Adrenal gland (tissue), 12 donors: ENCODE data around the gene SASS6. TPM values are rescaled to one million over a fixed set of nuclear protein-coding genes. Genes with fewer than 3 reads are reported as not detected.

Source experiments
- DNase-seq, 7 donors: peaks; one replicate each; pipeline ENCODE4 v3.0.0-alpha.2; 2019 to 2020
- H3K27ac ChIP-seq, 5 donors: fragments of 200-600 bp; sonication (generic) in 4 of 5; 1 replicate in 3 of 5; 2 replicates in 2 of 5; pipeline versions ENCODE4 v1.5.1 to v1.8.0; 2016 to 2020; ENCODE audit warnings: mild to moderate bottlenecking in 1 of 5
- H3K27me3 ChIP-seq: fragments of 200-600 bp; 2 replicates; pipeline ENCODE4 v1.8.0; 2021
- H3K36me3 ChIP-seq, 2 donors: fragments of 200-600 bp; replicated peaks in 1 of 2; 1 replicate in 1 of 2; 2 replicates in 1 of 2; pipeline versions ENCODE4 v1.5.1 to v1.8.0; 2018 to 2022
- H3K4me1 ChIP-seq, 2 donors: fragments of 200-600 bp; replicated peaks in 1 of 2; 1 replicate in 1 of 2; 2 replicates in 1 of 2; pipeline versions ENCODE4 v1.5.1 to v1.8.0; 2018 to 2021
- H3K4me3 ChIP-seq, 4 donors: fragments of 200-600 bp; sonication (generic) in 3 of 4; one replicate each; pipeline ENCODE4 v1.5.1; 2016 to 2018
- H3K9me3 ChIP-seq, 3 donors: fragments of 200-600 bp; sonication (generic) in 1 of 3; replicated peaks in 1 of 3; 1 replicate in 2 of 3; 2 replicates in 1 of 3; pipeline versions ENCODE4 v1.5.1 to v1.8.0; 2016 to 2021
- CTCF ChIP-seq, 6 experiments: fragments of 450-650 bp in 4 of 6; fragments of 200-600 bp in 2 of 6; sonication (generic) in 1 of 6; IDR thresholded peaks; 1 replicate in 5 of 6; 2 replicates in 1 of 6; pipeline versions ENCODE4 v1.5.1 to v1.8.0; 2016 to 2021; ENCODE audit warnings: antibody characterized with exemption in 6 of 6, mild to moderate bottlenecking in 2 of 6, moderate library complexity in 1 of 6
- POLR2A ChIP-seq, 2 donors: fragments of 450-650 bp; IDR thresholded peaks; one replicate each; pipeline ENCODE4 v1.6.1; 2017; ENCODE audit warnings: antibody characterized with exemption in 2 of 2, mild to moderate bottlenecking in 2 of 2, moderate library complexity in 1 of 2
- WGBS, 4 donors: extraction: QIAGEN DNeasy Blood & Tissue Kit in 2 of 4; methylation state at CpG; one replicate each; pipeline versions ENCODE4 v1.1.5 to v1.1.7; 2013 to 2017; 5-methylcytosine and 5-hydroxymethylcytosine counted together
- intact Hi-C, 2 donors: fragments of 100-400 bp; cut with DNase I; formaldehyde crosslinking; loops; one replicate each; pipeline versions ENCODE4 v1.14.1 to v1.15.0; 2022 to 2023
- polyA plus RNA-seq, 3 donors: library from polyadenylated mRNA; stranded (reverse); fragments of 200-250 nt in 2 of 3; fragments of 350-450 nt in 1 of 3; fragmentation: Illumina TruSeq in 1 of 3; extraction: RNeasy Lipid Tissue Mini Kit (QIAGEN cat#74804) in 1 of 3; gene quantifications; one replicate each; pipeline ENCODE4 v1.2.3, GENCODE V29; 2013 to 2014
- total RNA-seq, 9 donors: library from RNA; depleted of rRNA in 4 of 9; stranded (reverse); fragments of >200 nt in 4 of 9; fragments of 120-200 nt in 1 of 9; fragmentation: NEBNext Ultra II Directional in 1 of 9; extraction: Animal tissue kit (Norgen Biotek cat#: 25700) in 1 of 9; gene quantifications; one replicate each; pipeline versions ENCODE4 v1.1.0 to v1.2.4, GENCODE V29; 2013 to 2023
- donor health status: healthy with polysubstance abuse.
- donor health status: Bipolar disorder and iron deficiency.
- donor health status: DM: yes; HTN: yes; CAD: no.
- donor health status: DM: no; HTN: no; CAD: no.
- donor health status: DM: no; HTN: no; CAD: no.
- donor health status: DM: yes; HTN: yes; CAD: no.

The SASS6 gene
- total and polyA plus RNA-seq, 12 donors: 1.1 to 4.5 (median 3.0) TPM

GRCh38 chr1:100134872-100135271 lies 2.1 kb upstream of the SASS6 start:
- Histone ChIP-seq H3K4me1 (peaks cover 23 to 30% of the 10 kb centered on the region in 2 donors), H3K27me3 (no peaks in the 10 kb centered on the region), H3K36me3 (peaks cover 0 to 28% of the 10 kb centered on the region in 2 donors), H3K27ac (no peak overlapping the region), H3K9me3 (no peaks in the 10 kb centered on the region), H3K4me3 (no peak overlapping the region)
- intact Hi-C loops: no loop called here
- no peak for DNase-seq
- TF ChIP-seq POLR2A (IDR thresholded peaks at IDR 0.05): no peak
- no peak for TF ChIP-seq CTCF (IDR thresholded peaks at IDR 0.05)
- 67 to 83% (median 69%) methylated on average over 3 of the region's 3 CpGs for WGBS, 4 donors

- no peak overlapping the region for H3K27ac ChIP-seq
- WGBS, 4 donors: 77 to 81% (median 79%) methylated on average over 8 of the region's 8 CpGs
- no peak overlapping the region for H3K4me3 ChIP-seq
- H3K4me1 ChIP-seq: peaks cover 23 to 30% of the 10 kb centered on the region in 2 donors
- H3K27me3 ChIP-seq: no peaks in the 10 kb centered on the region
- intact Hi-C loops: no loop called here
- DNase-seq: no peak
- no peaks in the 10 kb centered on the region for H3K36me3 ChIP-seq
- no peaks in the 10 kb centered on the region for H3K9me3 ChIP-seq
- TF ChIP-seq CTCF (IDR thresholded peaks at IDR 0.05): no peak
- TF ChIP-seq POLR2A (IDR thresholded peaks at IDR 0.05): no peak
Measured at GRCh38 chr1:100131623-100132022, 1.1 kb downstream of the SASS6 start.

- intact Hi-C loops: no loop called here
- DNase-seq: no peak
- 43 to 55% (median 49%) methylated on average over 5 of the region's 5 CpGs for WGBS, 4 donors
Measured at GRCh38 chr1:100130552-100131077, 2.1 kb downstream of the SASS6 start.

GRCh38 chr1:100127226-100127625 lies 5.5 kb downstream of the SASS6 start:
- intact Hi-C loops: no loop called here
- H3K9me3 ChIP-seq: no peaks in the 10 kb centered on the region
- WGBS, 4 donors: 72 to 82% (median 77%) methylated on average over 1 of the region's 1 CpG

More at GRCh38 chr1:100130552-100131077, 2.1 kb downstream of the SASS6 start:
- Histone ChIP-seq H3K9me3 (no peaks in the 10 kb centered on the region), H3K4me1 (peaks cover 23 to 30% of the 10 kb centered on the region in 2 donors), H3K27ac (no peak overlapping the region), H3K36me3 (no peaks in the 10 kb centered on the region), H3K4me3 (no peak overlapping the region), H3K27me3 (no peaks in the 10 kb centered on the region)
- TF ChIP-seq CTCF (IDR thresholded peaks at IDR 0.05): no peak
- TF ChIP-seq POLR2A (IDR thresholded peaks at IDR 0.05): no peak

More at GRCh38 chr1:100127226-100127625, 5.5 kb downstream of the SASS6 start:
- Histone ChIP-seq H3K27me3 (no peaks in the 10 kb centered on the region), H3K36me3 (no peaks in the 10 kb centered on the region), H3K4me1 (peaks cover 10 to 12% of the 10 kb centered on the region in 2 donors), H3K4me3 (no peak overlapping the region), H3K27ac (no peak overlapping the region)
- DNase-seq: no peak
- TF ChIP-seq CTCF (IDR thresholded peaks at IDR 0.05): no peak
- no peak for TF ChIP-seq POLR2A (IDR thresholded peaks at IDR 0.05)
